SK-N-SH (cell line): ENCODE results near the gene RBCK1.

Experiments
- CTCF ChIP-seq: fragments of 200-600 bp; sonication (generic); IDR thresholded peaks from 2 replicates; pipeline ENCODE4 v1.6.1; 2017; ENCODE audit warnings: antibody characterized with exemption, mild to moderate bottlenecking, moderate library complexity
- JUND ChIP-seq: IDR thresholded peaks from 2 replicates; pipeline ENCODE4 v1.4.0; 2012
- MAX ChIP-seq: IDR thresholded peaks from 2 replicates; pipeline ENCODE4 v1.4.0; 2012; ENCODE audit warnings: low read depth
- POLR2AphosphoS5 ChIP-seq: IDR thresholded peaks from 2 replicates; pipeline ENCODE4 v1.6.1; 2012; ENCODE audit warnings: low read depth, low read length
- SIN3A ChIP-seq: IDR thresholded peaks from 2 replicates; pipeline ENCODE4 v1.6.1; 2012; ENCODE audit warnings: low read depth, mild to moderate bottlenecking, low read length, moderate library complexity, borderline replicate concordance

- TF ChIP-seq CTCF (no peak), POLR2AphosphoS5 (no peak), SIN3A (no peak), MAX (no peak), JUND (no peak)
Measured at GRCh38 chr20:443223-443775, 35.2 kb downstream of the RBCK1 start.
